HS-27A (cell line): ENCODE measurements around the gene NME2.

Experiments used
- DNase-seq: peaks from one replicate; pipeline ENCODE4 v3.0.0-alpha.2; 2012; ENCODE audit warnings: low read depth, missing footprints

Gene NME2

DNA sequence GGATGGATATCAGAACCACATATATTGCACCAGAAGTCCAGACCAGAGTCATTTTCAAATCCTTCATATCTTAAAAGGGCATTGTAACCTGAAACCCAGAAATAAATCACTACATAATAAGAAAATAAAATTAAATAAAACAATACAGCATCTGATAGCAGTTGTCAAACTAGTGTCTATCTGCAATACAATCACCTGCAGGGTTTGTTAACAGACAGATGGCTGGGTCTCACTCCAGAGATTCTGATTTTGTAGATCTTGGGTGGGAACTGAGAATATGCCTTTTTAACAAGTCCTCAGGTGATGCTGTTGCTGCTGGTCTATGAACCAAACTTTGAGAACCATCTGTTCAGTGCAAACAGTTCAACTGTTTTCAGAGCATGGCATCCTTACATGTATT, 37.6 kb downstream of the NME2 start:
- DNase-seq: no peak

DNA sequence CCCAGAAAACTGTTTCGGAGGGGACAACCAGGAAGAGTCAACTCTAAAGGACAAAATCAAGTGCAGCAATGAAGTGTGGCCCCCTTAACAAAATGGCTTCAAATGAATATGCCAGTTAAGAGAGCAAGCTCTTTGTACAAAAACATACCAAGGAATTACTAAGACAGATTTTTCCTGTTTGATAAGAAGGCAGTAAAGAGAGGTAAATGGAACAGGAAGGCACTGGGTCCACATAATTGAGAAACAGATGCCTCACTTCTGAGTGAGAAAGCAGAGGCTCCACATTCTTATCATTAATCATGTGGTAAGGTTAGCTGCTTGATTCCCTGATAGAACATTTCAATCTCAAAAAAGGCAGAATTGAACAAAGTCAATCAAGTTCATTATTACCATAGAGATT, 48.7 kb downstream of the NME2 start:
- no peak for DNase-seq

GRCh38 chr17:51217946-51218345, 51.7 kb downstream of the NME2 start:
- DNase-seq: no peak

- DNase-seq: no peak
Observed at GRCh38 chr17:51221322-51221721, 55.1 kb downstream of the NME2 start.
